Neural cell (in vitro differentiated cells): ENCODE data around the gene DNAAF5. TPM values are rescaled to one million over a fixed set of nuclear protein-coding genes. Genes with fewer than 3 reads are reported as not detected.

Source experiments
- H2AFZ ChIP-seq: fragments of 200-600, 300-800 bp; sonication (generic), shearing (Covaris generic); 2 replicates; pipeline ENCODE4 v1.6.0; 2014; ENCODE audit warnings: low read depth, mild to moderate bottlenecking, antibody characterized with exemption, low read length, moderate library complexity
- H3F3A ChIP-seq: fragments of 200-600 bp; shearing (Covaris generic); 2 replicates; pipeline ENCODE4 v1.6.1; 2016; ENCODE audit warnings: mild to moderate bottlenecking, moderate library complexity, mixed read lengths, antibody characterized with exemption, low read length; ENCODE audit not compliant: insufficient read depth, poor library complexity, severe bottlenecking
- H3K27ac ChIP-seq: fragments of 200-600, 300-800 bp; sonication (generic), shearing (Covaris generic); 2 replicates; pipeline ENCODE4 v1.5.1; 2014; ENCODE audit warnings: mild to moderate bottlenecking, low read length, moderate library complexity
- H3K27me3 ChIP-seq: fragments of 300-800, 200-600 bp; sonication (generic), shearing (Covaris generic); 2 replicates; pipeline ENCODE4 v1.6.0; 2014; ENCODE audit warnings: mild to moderate bottlenecking, low read depth, low read length, moderate library complexity; ENCODE audit not compliant: insufficient read depth
- H3K36me3 ChIP-seq: fragments of 300-800, 200-600 bp; sonication (generic), shearing (Covaris generic); 2 replicates; pipeline ENCODE4 v1.5.1; 2014; ENCODE audit warnings: mild to moderate bottlenecking, antibody characterized with exemption, low read length, moderate library complexity; ENCODE audit not compliant: insufficient read depth
- H3K4me2 ChIP-seq: fragments of 300-800, 200-600 bp; sonication (generic), shearing (Covaris generic); 2 replicates; pipeline ENCODE4 v1.6.0; 2014; ENCODE audit warnings: mild to moderate bottlenecking, low read length
- H3K4me3 ChIP-seq: fragments of 300-800, 200-600 bp; sonication (generic), shearing (Covaris generic); 2 replicates; pipeline ENCODE4 v1.5.1; 2014; ENCODE audit warnings: mild to moderate bottlenecking, low read length, moderate library complexity
- H3K79me2 ChIP-seq: fragments of 200-600 bp; shearing (Covaris generic); replicated peaks from 2 replicates; pipeline ENCODE4 v1.6.0; 2014; ENCODE audit warnings: mild to moderate bottlenecking, low read length, moderate library complexity; ENCODE audit not compliant: insufficient read depth
- H3K9ac ChIP-seq: fragments of 300-800, 200-600 bp; sonication (generic), shearing (Covaris generic); 2 replicates; pipeline ENCODE4 v1.6.1; 2016; ENCODE audit warnings: mild to moderate bottlenecking, low read length, mixed read lengths
- H3K9me2 ChIP-seq: fragments of 200-600 bp; shearing (Covaris generic); 2 replicates; pipeline ENCODE4 v1.6.1; 2016; ENCODE audit warnings: mild to moderate bottlenecking, low read length, mixed read lengths; ENCODE audit not compliant: insufficient read depth
- H3K9me3 ChIP-seq: fragments of 200-600, 300-800 bp; sonication (generic), shearing (Covaris generic); 2 replicates; pipeline ENCODE4 v1.6.1; 2016; ENCODE audit warnings: mild to moderate bottlenecking, mixed run types, low read length, moderate library complexity, mixed read lengths
- H4K20me1 ChIP-seq: fragments of 200-600 bp; shearing (Covaris generic); 2 replicates; pipeline ENCODE4 v1.6.1; 2016; ENCODE audit warnings: mild to moderate bottlenecking, mixed run types; ENCODE audit not compliant: insufficient read depth
- CTCF ChIP-seq: fragments of 450-650 bp; IDR thresholded peaks from 2 replicates; pipeline ENCODE4 v1.5.1; 2014; ENCODE audit warnings: antibody characterized with exemption, mild to moderate bottlenecking, moderate library complexity; ENCODE audit not compliant: poor library complexity, severe bottlenecking
- EP300 ChIP-seq: fragments of 450-650 bp; conservative IDR thresholded peaks from 2 replicates; pipeline ENCODE4 v1.6.1; 2014; ENCODE audit warnings: antibody characterized with exemption, mild to moderate bottlenecking, moderate library complexity; ENCODE audit not compliant: poor library complexity, severe bottlenecking
- EZH2 ChIP-seq: fragments of 200-600, 300-800 bp; shearing (Covaris generic), sonication (generic); IDR thresholded peaks from 2 replicates; pipeline ENCODE4 v1.6.1; 2014; ENCODE audit warnings: antibody characterized with exemption, low read length, borderline replicate concordance, mild to moderate bottlenecking; ENCODE audit not compliant: insufficient read depth, poor library complexity, severe bottlenecking
- MXI1 ChIP-seq: fragments of 450-650 bp; conservative IDR thresholded peaks from 2 replicates; pipeline ENCODE4 v1.6.1; 2014; ENCODE audit warnings: antibody characterized with exemption, mild to moderate bottlenecking; ENCODE audit not compliant: poor library complexity, severe bottlenecking
- POLR2AphosphoS5 ChIP-seq: IDR thresholded peaks from 2 replicates; pipeline ENCODE4 v1.6.1; 2012
- RAD21 ChIP-seq: fragments of 450-650 bp; conservative IDR thresholded peaks from 2 replicates; pipeline ENCODE4 v1.6.1; 2014; ENCODE audit warnings: antibody characterized with exemption, mild to moderate bottlenecking, moderate library complexity
- SMC3 ChIP-seq: fragments of 450-650 bp; conservative IDR thresholded peaks from 2 replicates; pipeline ENCODE4 v1.6.1; 2014; ENCODE audit warnings: antibody characterized with exemption, mild to moderate bottlenecking, moderate library complexity; ENCODE audit not compliant: poor library complexity
- TAF1 ChIP-seq: IDR thresholded peaks from 2 replicates; pipeline ENCODE4 v1.6.1; 2012; ENCODE audit warnings: low read depth
- polyA plus RNA-seq: library from polyadenylated mRNA; depleted of rRNA; stranded (reverse); fragments of >200 nt; gene quantifications from 2 replicates; pipeline ENCODE4 v1.2.3, GENCODE V29; 2014
- TF ChIP-seq, protein P1 (sequence below): IDR thresholded peaks from 2 replicates; pipeline ENCODE4 v1.6.1; 2012; ENCODE audit warnings: borderline replicate concordance

The DNAAF5 gene
- polyA plus RNA-seq, 1 donor from 2014 or later = 5.3 TPM

DNA sequence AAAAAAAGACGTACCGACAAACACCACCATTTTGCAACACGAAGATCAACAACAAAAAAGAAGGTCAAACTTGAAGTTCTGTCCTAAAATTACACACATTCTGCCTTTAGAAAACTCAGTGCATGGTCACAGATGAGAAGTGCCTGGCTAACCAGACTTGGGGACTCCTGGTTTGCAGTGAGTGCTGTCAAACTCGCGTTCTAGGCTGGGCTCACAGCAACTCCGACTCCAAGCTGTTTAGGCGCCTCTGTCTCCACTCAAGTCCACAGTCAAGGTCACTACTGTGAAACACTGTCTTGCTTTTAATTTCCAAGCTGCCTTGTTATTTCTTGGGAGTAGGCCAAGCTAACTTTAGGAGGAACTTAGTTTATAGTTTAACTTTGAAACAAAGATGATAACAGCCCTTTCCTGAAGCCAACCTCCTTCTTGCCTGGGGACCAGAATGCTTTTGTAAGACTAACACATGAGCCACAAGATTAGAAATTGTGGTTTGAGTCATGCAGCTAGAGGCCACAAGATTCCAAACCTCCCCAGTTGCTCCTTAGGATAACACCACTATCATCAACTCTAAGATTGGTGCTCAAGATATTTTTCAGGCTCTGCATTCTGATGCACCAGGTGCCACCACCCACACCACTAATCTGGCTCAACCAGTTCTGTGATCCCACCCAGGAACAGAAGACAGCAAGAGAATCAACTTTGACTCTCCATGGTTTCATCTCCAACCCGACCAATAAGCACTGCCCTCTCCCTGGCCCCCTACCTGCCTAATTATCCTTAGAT is 1.1 kb upstream of the DNAAF5 start (continued):
- TF ChIP-seq, protein P1, sequence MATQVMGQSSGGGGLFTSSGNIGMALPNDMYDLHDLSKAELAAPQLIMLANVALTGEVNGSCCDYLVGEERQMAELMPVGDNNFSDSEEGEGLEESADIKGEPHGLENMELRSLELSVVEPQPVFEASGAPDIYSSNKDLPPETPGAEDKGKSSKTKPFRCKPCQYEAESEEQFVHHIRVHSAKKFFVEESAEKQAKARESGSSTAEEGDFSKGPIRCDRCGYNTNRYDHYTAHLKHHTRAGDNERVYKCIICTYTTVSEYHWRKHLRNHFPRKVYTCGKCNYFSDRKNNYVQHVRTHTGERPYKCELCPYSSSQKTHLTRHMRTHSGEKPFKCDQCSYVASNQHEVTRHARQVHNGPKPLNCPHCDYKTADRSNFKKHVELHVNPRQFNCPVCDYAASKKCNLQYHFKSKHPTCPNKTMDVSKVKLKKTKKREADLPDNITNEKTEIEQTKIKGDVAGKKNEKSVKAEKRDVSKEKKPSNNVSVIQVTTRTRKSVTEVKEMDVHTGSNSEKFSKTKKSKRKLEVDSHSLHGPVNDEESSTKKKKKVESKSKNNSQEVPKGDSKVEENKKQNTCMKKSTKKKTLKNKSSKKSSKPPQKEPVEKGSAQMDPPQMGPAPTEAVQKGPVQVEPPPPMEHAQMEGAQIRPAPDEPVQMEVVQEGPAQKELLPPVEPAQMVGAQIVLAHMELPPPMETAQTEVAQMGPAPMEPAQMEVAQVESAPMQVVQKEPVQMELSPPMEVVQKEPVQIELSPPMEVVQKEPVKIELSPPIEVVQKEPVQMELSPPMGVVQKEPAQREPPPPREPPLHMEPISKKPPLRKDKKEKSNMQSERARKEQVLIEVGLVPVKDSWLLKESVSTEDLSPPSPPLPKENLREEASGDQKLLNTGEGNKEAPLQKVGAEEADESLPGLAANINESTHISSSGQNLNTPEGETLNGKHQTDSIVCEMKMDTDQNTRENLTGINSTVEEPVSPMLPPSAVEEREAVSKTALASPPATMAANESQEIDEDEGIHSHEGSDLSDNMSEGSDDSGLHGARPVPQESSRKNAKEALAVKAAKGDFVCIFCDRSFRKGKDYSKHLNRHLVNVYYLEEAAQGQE = no peak
- TF ChIP-seq POLR2AphosphoS5 = no peak

- no peaks in the 10 kb centered on the region for H3K27me3 ChIP-seq
- H3K79me2 ChIP-seq = peaks cover 10% of the 10 kb centered on the region
- no peaks in the 10 kb centered on the region for H3F3A ChIP-seq
- H2AFZ ChIP-seq = no peak overlapping the region
- H3K9me2 ChIP-seq = no peaks in the 10 kb centered on the region
- H3K27ac ChIP-seq = peak overlapping the region; percentile 39
- no peaks in the 10 kb centered on the region for H3K36me3 ChIP-seq
- H3K4me3 ChIP-seq = peak overlapping the region; percentile 76
- no peak for TF ChIP-seq EZH2
- TF ChIP-seq SMC3 = peak; percentile 50
- peak overlapping the region; percentile 70 for H3K9ac ChIP-seq
- H3K9me3 ChIP-seq = peaks cover 3% of the 10 kb centered on the region
- no peak overlapping the region for H3K4me2 ChIP-seq
- no peaks in the 10 kb centered on the region for H4K20me1 ChIP-seq
Measured at GRCh38 chr7:726854-727103, 280 bp downstream of the DNAAF5 start.

- peak within 1 kb of the TSS; percentile 39 for H3K27ac ChIP-seq
- H3K4me2 ChIP-seq = peak within 1 kb of the TSS; percentile 49
- TF ChIP-seq TAF1 (no peak), EP300 (no peak), EZH2 (no peak), POLR2AphosphoS5 (no peak), SMC3 (no peak), RAD21 (no peak), CTCF (no peak), MXI1 (no peak)
- TF ChIP-seq, protein P1 = no peak
- no peaks in the 10 kb centered on the region for H3K27me3 ChIP-seq
- peak within 1 kb of the TSS; percentile 69 for H2AFZ ChIP-seq
- no peaks in the 10 kb centered on the region for H4K20me1 ChIP-seq
- H3K9me2 ChIP-seq = no peaks in the 10 kb centered on the region
- H3K9ac ChIP-seq = peak within 1 kb of the TSS; percentile 70
- H3F3A ChIP-seq = no peaks in the 10 kb centered on the region
- H3K36me3 ChIP-seq = peaks cover 4% of the 10 kb centered on the region
- H3K79me2 ChIP-seq = peaks cover 10% of the 10 kb centered on the region
- peak within 1 kb of the TSS; percentile 76 for H3K4me3 ChIP-seq
- H3K9me3 ChIP-seq = peaks cover 3% of the 10 kb centered on the region
Measured at GRCh38 chr7:727104-727805, 756 bp downstream of the DNAAF5 start, which contains the start of gene PRKAR1B. Gene PRKAR1B (minus strand): TSS chr7:727281. CDS start chr7:711505, 15,776 bp downstream.
